Muscle layer of duodenum (tissue), 2 donors: Measurements from ENCODE around the gene GMEB2.
"Not testable (repeated sequence)": the region's sequence is repeated elsewhere in the genome, so short reads cannot be mapped to it uniquely, and the experiment has no call there.

Experiments used
- H3K27ac ChIP-seq: one replicate; pipeline ENCODE4 v1.7.0; 2013; ENCODE audit warnings: mild to moderate bottlenecking, low read length
- H3K27me3 ChIP-seq: one replicate; pipeline ENCODE4 v1.7.0; 2013; ENCODE audit warnings: low read depth, mild to moderate bottlenecking, control low read depth, low read length
- H3K36me3 ChIP-seq, 2 donors: one replicate each; pipeline ENCODE4 v1.7.0; 2013; ENCODE audit warnings: low read length in 2 of 2, control low read depth in 1 of 2, mild to moderate bottlenecking in 1 of 2; ENCODE audit not compliant: insufficient read depth in 2 of 2, control insufficient read depth in 1 of 2
- H3K4me1 ChIP-seq, 2 donors: one replicate each; pipeline ENCODE4 v1.7.0; 2013; ENCODE audit warnings: low read length in 2 of 2, mild to moderate bottlenecking in 2 of 2, control low read depth in 1 of 2, moderate library complexity in 1 of 2; ENCODE audit not compliant: insufficient read depth in 2 of 2, control insufficient read depth in 1 of 2
- H3K4me3 ChIP-seq, 2 donors: one replicate each; pipeline ENCODE4 v1.7.0; 2013; ENCODE audit warnings: low read length in 2 of 2, low read depth in 1 of 2, mild to moderate bottlenecking in 1 of 2
- H3K9me3 ChIP-seq, 2 donors: one replicate each; pipeline ENCODE4 v1.7.0; 2013; ENCODE audit warnings: low read length in 2 of 2, control low read depth in 1 of 2, mild to moderate bottlenecking in 1 of 2; ENCODE audit not compliant: control insufficient read depth in 1 of 2
- donor health status: healthy.

The GMEB2 gene

DNA sequence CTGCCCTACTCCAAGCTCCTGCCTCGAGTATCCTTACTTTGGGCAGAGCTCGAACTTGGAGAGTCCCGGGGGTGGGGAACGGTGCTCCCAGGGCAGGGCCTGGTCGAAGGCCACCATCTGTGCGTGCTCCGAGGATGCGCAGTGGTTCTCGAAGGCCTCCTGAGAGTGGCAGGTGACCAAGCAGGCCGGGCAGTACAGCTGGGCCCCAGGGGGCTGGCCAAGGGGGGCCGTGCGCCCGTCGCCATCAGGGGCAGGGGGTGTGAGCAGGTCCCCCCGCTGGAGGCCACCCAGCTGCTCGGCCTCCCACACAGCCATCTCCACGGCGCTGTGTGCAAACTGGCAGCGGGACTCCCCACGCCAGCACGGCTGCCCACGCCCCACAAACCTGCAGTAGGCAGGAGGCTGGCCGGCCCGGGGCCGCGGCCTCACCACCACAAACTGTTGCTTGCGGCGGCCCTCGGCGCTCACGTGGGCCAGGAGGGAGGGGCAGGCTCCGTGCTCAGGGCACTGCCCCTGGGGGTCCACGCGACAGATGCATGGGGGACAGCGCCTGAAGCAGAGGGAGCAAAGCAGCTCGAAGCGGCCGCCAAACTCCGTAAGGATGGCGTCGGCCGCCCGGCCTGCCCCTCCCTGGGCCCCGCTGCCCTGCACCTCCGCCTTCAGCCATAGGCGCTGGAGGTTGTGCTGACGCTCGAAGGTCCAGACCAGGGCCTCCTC, 54.7 kb downstream of the GMEB2 start:
- Histone ChIP-seq H3K27ac (no peak overlapping the region), H3K9me3 (no peaks in the 10 kb centered on the region), H3K4me1 (peaks cover 0 to 13% of the 10 kb centered on the region in 2 donors), H3K4me3 (no peak overlapping the region), H3K36me3 (peaks cover 0 to 7% of the 10 kb centered on the region in 2 donors), H3K27me3 (peaks cover 3% of the 10 kb centered on the region)

DNA sequence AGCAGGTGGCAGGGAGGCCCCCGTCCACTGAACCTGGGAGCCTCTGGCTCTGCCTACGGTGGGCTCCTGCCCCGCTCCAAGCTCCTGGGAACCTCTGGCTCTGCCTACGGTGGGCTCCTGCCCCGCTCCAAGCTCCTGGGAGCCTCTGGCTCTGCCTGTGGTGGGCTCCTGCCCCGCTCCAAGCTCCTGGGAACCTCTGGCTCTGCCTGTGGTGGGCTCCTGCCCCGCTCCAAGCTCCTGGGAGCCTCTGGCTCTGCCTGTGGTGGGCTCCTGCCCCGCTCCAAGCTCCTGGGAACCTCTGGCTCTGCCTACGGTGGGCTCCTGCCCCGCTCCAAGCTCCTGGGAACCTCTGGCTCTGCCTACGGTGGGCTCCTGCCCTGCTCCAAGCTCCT, 55.8 kb downstream of the GMEB2 start:
- H3K27me3 ChIP-seq, H3K9me3 ChIP-seq, H3K27ac ChIP-seq, H3K4me3 ChIP-seq: not testable (repeated sequence)
- Histone ChIP-seq H3K36me3 (peaks cover 0 to 14% of the 10 kb centered on the region in 2 donors), H3K4me1 (peaks cover 0 to 13% of the 10 kb centered on the region in 2 donors)

DNA sequence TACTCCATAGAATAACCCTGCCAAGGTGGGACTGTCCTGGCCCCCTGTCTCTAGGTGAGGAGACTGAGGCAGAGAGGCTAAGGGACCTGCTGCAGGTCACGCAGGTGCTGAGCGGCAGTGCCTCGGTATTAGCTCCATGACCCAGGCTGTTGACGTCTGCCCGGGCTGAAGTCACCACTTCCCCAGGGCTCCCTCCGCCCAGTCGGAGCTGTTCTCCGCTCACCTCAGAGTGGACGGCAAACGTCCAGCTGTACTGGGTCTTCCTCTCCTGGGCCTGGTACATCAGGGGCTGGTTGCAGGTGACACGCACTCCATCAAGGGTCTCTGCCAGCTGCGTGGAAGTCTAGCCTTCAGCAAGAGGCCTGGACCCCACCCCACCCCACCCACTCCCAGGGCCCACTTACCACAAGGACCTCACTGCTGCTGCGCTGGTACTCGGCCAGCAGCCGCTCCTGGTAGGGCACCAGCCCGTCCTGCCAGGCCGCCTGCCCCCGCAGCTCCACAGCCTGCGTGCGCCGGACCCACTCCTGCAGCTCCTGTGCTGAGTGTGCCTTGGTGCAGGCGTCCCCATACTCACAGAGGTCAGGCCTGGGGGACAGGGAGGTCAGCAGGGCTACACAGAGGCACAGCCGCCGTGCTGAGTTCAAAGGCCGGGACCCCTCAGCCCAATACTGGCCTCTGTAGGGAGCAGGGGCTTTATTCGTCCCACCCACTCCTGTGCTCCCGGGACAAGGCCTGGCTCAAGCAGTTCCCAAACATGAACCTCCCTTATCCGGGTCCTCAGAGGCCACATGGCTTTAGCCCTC, 56.4 kb downstream of the GMEB2 start:
- no peak overlapping the region for H3K27ac ChIP-seq
- no peaks in the 10 kb centered on the region for H3K27me3 ChIP-seq
- no peak overlapping the region for H3K4me3 ChIP-seq
- H3K4me1 ChIP-seq, result peaks cover 0 to 13% of the 10 kb centered on the region in 2 donors
- no peaks in the 10 kb centered on the region for H3K9me3 ChIP-seq
- peaks cover 0 to 20% of the 10 kb centered on the region in 2 donors for H3K36me3 ChIP-seq

DNA sequence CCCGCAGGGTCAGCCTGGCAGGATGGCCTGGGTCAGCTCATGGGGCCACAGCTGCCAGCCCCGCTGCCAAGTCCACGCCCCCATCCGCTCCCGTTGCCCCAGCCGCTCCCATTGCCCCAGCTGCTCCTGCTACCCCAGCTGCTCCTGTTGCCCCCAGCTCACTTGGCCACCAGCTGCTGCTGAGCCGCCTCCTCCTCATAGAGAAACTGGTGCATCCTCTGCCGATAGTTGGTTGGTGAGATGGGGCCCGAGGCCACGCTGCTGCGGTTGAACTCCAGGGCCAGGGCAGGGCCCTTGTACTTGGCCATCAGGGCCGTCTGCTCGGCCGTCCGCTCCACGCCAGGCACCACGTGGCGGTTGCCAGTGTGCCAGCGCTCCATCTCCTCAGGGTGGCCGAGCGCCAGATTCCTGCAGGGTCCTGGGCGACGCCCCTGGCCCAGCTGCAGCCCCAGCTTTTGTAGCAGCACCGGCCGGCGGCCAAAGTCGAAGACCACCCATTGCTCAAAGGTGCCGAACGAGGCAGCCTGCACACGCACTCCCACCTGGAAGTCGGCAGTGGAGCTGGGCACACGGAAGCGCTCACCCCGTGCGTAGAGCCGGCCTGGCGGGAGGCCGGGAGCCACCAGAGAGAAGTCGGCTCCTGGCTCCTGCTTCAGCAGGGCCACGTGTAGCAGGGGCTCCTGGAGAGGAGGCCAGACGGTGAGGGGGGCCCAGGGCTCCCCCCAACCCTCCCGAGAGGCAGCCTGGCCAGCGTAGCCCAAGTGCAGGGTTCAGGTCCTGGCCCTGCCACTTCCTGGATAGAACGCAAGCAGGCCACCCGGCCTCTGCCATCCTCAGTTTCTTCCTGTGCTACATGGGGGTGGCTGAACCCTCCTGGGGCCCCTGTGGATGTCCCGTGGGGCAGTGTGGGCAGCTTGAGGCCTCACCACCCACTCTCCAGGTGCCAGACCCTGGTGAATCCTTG, 57.6 kb downstream of the GMEB2 start:
- H3K4me1 ChIP-seq, result peaks cover 0 to 5% of the 10 kb centered on the region in 2 donors
- peaks cover 0 to 32% of the 10 kb centered on the region in 2 donors for H3K36me3 ChIP-seq
- H3K27ac ChIP-seq, result no peak overlapping the region
- H3K27me3 ChIP-seq, result no peaks in the 10 kb centered on the region
- H3K9me3 ChIP-seq, result no peaks in the 10 kb centered on the region
- no peak overlapping the region for H3K4me3 ChIP-seq

DNA sequence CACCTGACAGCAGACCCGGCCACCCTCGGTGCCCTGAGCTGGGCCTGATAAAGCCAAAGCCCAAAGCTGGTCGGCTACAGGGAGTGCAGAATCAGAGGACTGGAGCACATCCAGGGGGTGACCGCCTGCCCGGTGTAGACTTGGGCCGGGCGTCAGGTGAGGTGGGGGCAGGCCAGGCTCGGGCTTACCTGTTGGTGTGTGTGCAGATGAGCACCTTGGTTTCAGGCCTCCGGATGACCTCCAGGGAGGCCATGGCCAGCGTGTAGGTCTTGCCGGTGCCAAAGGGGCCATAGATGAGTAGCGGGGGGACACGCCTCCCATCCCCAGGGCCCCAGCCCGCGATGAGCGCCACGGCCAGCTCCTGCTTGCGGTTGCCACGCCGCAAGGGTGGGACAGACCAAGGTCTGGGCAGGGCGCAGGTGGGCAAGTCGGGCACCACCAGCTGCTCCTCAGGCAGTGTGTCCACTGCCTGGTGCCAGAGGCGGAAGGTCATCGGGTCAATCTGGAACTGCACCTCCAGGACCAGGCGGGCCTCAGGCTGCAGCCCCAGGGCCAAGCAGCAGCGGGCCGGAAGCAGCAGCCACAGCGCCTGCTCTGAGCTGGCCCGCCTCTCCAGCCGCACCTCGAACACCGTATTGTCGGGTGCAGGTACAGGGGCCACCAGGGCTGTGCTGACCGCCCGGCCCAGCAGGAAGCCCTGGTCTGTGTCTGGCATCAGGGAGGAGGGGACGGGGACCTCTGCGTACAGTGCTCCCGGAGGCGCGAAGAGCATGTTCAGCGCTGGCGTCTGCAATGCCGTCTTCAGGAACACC, 58.5 kb downstream of the GMEB2 start:
- Histone ChIP-seq H3K36me3 (peaks cover 0 to 41% of the 10 kb centered on the region in 2 donors), H3K4me1 (peaks cover 0 to 5% of the 10 kb centered on the region in 2 donors), H3K9me3 (no peaks in the 10 kb centered on the region), H3K27ac (no peak overlapping the region), H3K27me3 (no peaks in the 10 kb centered on the region), H3K4me3 (no peak overlapping the region)

DNA sequence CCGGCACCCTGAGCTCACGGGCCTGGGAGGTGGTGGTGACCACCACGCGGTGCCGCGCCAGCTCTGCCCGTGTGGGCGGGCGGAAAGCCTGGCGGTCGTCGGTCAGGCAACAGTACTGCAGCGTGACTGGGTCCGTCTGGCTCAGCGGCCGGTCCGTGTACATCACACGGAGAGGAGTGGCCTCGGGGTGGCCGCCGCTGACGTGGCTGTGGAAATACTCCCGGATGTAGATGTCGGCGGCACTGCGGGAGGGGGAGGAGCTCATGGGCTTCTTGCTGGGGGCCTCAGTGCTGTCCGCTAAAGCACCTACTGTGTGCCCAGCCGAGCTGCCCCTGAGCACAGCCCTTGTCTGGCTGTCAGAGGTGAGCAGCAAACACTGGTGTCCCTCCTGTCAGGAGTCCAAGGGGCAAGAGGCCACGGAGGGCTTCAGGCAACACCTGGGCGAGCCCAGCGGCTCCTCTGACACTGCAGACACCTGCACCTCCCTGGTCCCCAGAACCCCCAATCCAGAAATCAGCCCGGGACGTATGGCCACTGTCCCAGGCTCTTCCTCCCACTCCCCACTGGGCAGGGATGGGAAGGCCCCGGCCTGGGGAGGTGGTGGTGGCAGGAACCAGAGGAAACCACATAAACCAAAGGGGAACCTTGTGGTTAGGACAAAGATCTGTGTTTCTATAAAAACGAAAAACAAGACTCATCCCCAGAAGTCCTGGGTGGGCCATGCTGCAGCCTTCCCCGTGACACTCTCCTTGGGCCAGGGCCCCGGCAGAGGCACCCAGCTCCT, 59.3 kb downstream of the GMEB2 start:
- peaks cover 0 to 4% of the 10 kb centered on the region in 2 donors for H3K4me1 ChIP-seq
- H3K9me3 ChIP-seq, result no peaks in the 10 kb centered on the region
- peaks cover 0 to 49% of the 10 kb centered on the region in 2 donors for H3K36me3 ChIP-seq
- H3K27ac ChIP-seq, result no peak overlapping the region
- H3K27me3 ChIP-seq, result no peaks in the 10 kb centered on the region
- no peak overlapping the region for H3K4me3 ChIP-seq

DNA sequence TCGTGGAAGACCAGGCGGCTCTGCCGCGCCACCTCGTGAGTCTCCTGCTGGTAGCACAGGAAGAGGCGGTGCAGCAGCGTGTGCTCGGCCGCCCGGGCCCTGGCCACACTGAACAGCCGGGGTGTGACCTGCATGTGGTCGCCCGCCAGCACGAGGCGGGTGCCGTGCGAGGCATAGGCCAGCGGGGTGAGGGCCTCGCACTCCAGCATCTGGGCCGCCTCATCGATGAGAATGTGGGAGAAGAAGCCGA, 59.8 kb downstream of the GMEB2 start:
- H3K27ac ChIP-seq, result no peak overlapping the region
- H3K27me3 ChIP-seq, result no peaks in the 10 kb centered on the region
- peaks cover 0 to 49% of the 10 kb centered on the region in 2 donors for H3K36me3 ChIP-seq
- no peaks in the 10 kb centered on the region for H3K4me1 ChIP-seq
- H3K4me3 ChIP-seq, result no peak overlapping the region
- no peaks in the 10 kb centered on the region for H3K9me3 ChIP-seq

DNA sequence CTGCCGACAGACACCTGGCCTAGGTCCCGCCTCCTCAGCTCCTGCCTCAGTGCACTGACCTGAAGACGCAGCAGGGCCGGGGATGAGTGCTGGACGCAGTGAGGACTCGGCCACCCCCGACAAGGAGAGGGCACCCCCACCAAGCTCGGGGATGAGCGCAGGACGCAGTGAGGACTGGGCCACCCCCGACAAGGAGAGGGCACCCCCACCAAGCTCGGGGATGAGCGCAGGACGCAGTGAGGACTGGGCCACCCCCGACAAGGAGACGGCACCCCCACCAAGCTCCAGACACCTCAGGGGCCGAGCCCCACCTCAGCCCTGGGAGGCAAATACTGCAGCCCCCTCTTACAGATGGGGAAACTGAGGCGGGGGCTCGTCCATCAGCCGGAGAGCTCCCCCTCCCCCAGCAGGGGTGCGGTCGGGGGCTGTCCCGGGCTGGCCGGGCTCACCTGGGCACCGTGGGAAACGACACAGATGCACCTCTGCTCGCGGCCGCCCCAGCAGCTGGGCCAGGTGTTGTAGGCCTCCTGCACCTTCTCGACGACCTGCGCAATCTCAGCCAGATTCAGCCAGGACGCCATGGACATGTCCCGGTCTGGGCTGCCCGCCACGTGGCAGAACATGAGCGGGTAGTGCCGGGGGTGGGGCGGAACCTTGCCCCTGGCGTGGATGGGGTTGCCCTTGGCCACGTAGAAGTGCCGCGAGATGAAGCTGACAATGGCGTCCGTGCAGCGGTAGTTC, 60.3 kb downstream of the GMEB2 start:
- no peak overlapping the region for H3K4me3 ChIP-seq
- no peaks in the 10 kb centered on the region for H3K4me1 ChIP-seq

DNA sequence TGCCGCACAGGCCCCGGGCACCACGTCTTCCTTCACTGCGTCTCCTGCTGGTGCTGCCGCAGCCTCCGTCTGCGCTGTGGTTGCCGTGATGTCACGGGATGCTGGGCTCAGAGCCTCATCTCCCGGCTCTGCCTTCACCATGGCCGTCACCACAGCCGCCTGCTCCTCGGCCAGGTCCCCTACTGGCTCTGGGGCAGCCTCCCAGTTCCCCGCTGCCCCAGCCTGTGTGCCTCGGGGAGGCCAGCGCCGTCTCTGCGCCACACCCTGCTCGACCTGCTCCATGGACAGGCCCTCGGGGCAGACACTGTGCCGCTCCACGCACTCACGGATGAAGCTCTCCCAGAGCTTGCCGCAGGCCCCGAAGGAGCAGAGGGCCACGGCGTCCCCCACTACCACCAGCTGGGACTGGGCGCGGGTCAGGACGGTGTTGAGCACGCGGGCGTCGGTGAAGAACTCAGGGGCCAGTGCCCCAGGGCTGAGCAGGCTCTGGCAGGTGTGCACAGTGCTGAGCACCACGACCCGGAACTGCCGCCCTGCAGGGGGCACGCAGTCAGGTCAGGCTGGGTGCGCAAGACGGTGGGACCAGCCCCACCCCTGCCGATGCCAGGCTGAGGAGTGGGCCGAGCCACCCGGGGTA, 61.1 kb downstream of the GMEB2 start:
- Histone ChIP-seq H3K27ac (no peak overlapping the region), H3K4me1 (no peaks in the 10 kb centered on the region), H3K4me3 (no peak overlapping the region), H3K36me3 (peaks cover 0 to 59% of the 10 kb centered on the region in 2 donors), H3K9me3 (no peaks in the 10 kb centered on the region), H3K27me3 (no peaks in the 10 kb centered on the region)

More for the DNA sequence above, 60.3 kb downstream of the GMEB2 start:
- no peaks in the 10 kb centered on the region for H3K9me3 ChIP-seq
- H3K36me3 ChIP-seq, result peaks cover 0 to 52% of the 10 kb centered on the region in 2 donors
- H3K27me3 ChIP-seq, result no peaks in the 10 kb centered on the region
- no peak overlapping the region for H3K27ac ChIP-seq
